Mesenchymal stem cell (in vitro differentiated cells and primary cell): ENCODE results near the gene CD300LB.
"Not testable (repeated sequence)": the region's sequence is repeated elsewhere in the genome, so short reads cannot be mapped to it uniquely, and the experiment has no call there.

Experiments
- DNase-seq: peaks from one replicate; pipeline ENCODE4 v3.0.0-alpha.2; 2013
- H2AFZ ChIP-seq: one replicate; pipeline ENCODE4 v1.6.1; 2013; ENCODE audit warnings: low read depth, mild to moderate bottlenecking, control low read depth, inconsistent platforms, low read length, moderate library complexity
- H2AK5ac ChIP-seq: 2 replicates; pipeline ENCODE4 v1.6.1; 2013; ENCODE audit warnings: low read length, moderate library complexity, mild to moderate bottlenecking, inconsistent platforms; ENCODE audit not compliant: severe bottlenecking
- H2BK120ac ChIP-seq: one replicate; pipeline ENCODE4 v1.6.1; 2013; ENCODE audit warnings: low read depth, mild to moderate bottlenecking, inconsistent platforms, low read length, moderate library complexity
- H2BK12ac ChIP-seq, 2 experiments: one replicate each; pipeline ENCODE4 v1.6.1; 2013; ENCODE audit warnings: inconsistent platforms in 2 of 2, low read length in 2 of 2, mild to moderate bottlenecking in 2 of 2, moderate library complexity in 2 of 2, control low read depth in 1 of 2
- H2BK15ac ChIP-seq: one replicate; pipeline ENCODE4 v1.6.1; 2013; ENCODE audit warnings: mild to moderate bottlenecking, low read depth, inconsistent platforms; ENCODE audit not compliant: poor library complexity, severe bottlenecking
- H2BK5ac ChIP-seq: 2 replicates; pipeline ENCODE4 v1.6.1; 2013; ENCODE audit warnings: low read depth, mild to moderate bottlenecking, low read length, control low read depth, inconsistent platforms; ENCODE audit not compliant: poor library complexity, severe bottlenecking
- H3K14ac ChIP-seq, 2 experiments: one replicate each; pipeline ENCODE4 v1.6.1; 2013; ENCODE audit warnings: inconsistent platforms in 2 of 2, low read length in 2 of 2, control low read depth in 1 of 2, mild to moderate bottlenecking in 1 of 2, moderate library complexity in 1 of 2
- H3K18ac ChIP-seq, 2 experiments: one replicate each; pipeline ENCODE4 v1.6.1; 2013; ENCODE audit warnings: inconsistent platforms in 2 of 2, low read length in 2 of 2, control low read depth in 1 of 2, low read depth in 1 of 2, mild to moderate bottlenecking in 1 of 2
- H3K23ac ChIP-seq, 2 experiments: one replicate each; pipeline ENCODE4 v1.6.1; 2013; ENCODE audit warnings: inconsistent platforms in 2 of 2, low read length in 2 of 2, mild to moderate bottlenecking in 2 of 2, moderate library complexity in 2 of 2, control low read depth in 1 of 2
- H3K27ac ChIP-seq: 2 replicates; pipeline ENCODE4 v1.5.1; 2013; ENCODE audit warnings: mild to moderate bottlenecking, moderate library complexity, low read length, control low read depth, inconsistent platforms; ENCODE audit not compliant: poor library complexity, severe bottlenecking
- H3K27me3 ChIP-seq, 2 experiments: 2 replicates each; pipeline versions ENCODE4 v1.6.1 to v1.7.0; 2013; ENCODE audit warnings: low read length in 2 of 2, mild to moderate bottlenecking in 2 of 2, moderate library complexity in 2 of 2, control low read depth in 1 of 2, inconsistent platforms in 1 of 2; ENCODE audit not compliant: control insufficient read depth in 1 of 2, insufficient read depth in 1 of 2
- H3K36me3 ChIP-seq, 2 experiments: 2 replicates each; pipeline versions ENCODE4 v1.6.1 to v1.7.0; 2013; ENCODE audit warnings: low read length in 2 of 2, control low read depth in 1 of 2, inconsistent platforms in 1 of 2, low read depth in 1 of 2, mild to moderate bottlenecking in 1 of 2; ENCODE audit not compliant: insufficient read depth in 2 of 2, control insufficient read depth in 1 of 2
- H3K4ac ChIP-seq, 2 experiments: one replicate each; pipeline ENCODE4 v1.6.1; 2013; ENCODE audit warnings: inconsistent platforms in 2 of 2, low read length in 2 of 2, mild to moderate bottlenecking in 2 of 2, moderate library complexity in 2 of 2, control low read depth in 1 of 2, low read depth in 1 of 2
- H3K4me1 ChIP-seq: 2 replicates; pipeline ENCODE4 v1.6.1; 2013; ENCODE audit warnings: low read depth, low read length, control low read depth; ENCODE audit not compliant: control insufficient read depth, insufficient read depth
- H3K4me2 ChIP-seq: 2 replicates; pipeline ENCODE4 v1.6.1; 2013; ENCODE audit warnings: low read length, mild to moderate bottlenecking, inconsistent platforms; ENCODE audit not compliant: poor library complexity, severe bottlenecking
- H3K4me3 ChIP-seq, 2 experiments: 2 replicates each; pipeline versions ENCODE4 v1.5.1 to v1.7.0; 2013; ENCODE audit warnings: low read length in 2 of 2, mild to moderate bottlenecking in 2 of 2, control low read depth in 1 of 2, low read depth in 1 of 2; ENCODE audit not compliant: insufficient read depth in 1 of 2
- H3K79me1 ChIP-seq: replicated peaks from 2 replicates; pipeline ENCODE4 v1.6.1; 2013; ENCODE audit warnings: mild to moderate bottlenecking, control low read depth, low read length, inconsistent platforms; ENCODE audit not compliant: poor library complexity, severe bottlenecking
- H3K9ac ChIP-seq: 2 replicates; pipeline ENCODE4 v1.7.0; 2013; ENCODE audit warnings: mild to moderate bottlenecking, low read length, moderate library complexity
- H3K9me3 ChIP-seq: 2 replicates; pipeline ENCODE4 v1.7.0; 2013; ENCODE audit warnings: mild to moderate bottlenecking, low read length; ENCODE audit not compliant: control insufficient read depth
- H4K8ac ChIP-seq: one replicate; pipeline ENCODE4 v1.6.1; 2013; ENCODE audit warnings: inconsistent platforms, mild to moderate bottlenecking, low read length, moderate library complexity
- H4K91ac ChIP-seq: one replicate; pipeline ENCODE4 v1.6.1; 2013; ENCODE audit warnings: mild to moderate bottlenecking, low read length, inconsistent platforms
- WGBS: methylation state at CpG from one replicate; pipeline ENCODE4 v1.1.7; 2013; ENCODE audit warnings: mixed read lengths; 5-methylcytosine and 5-hydroxymethylcytosine counted together

CD300LB gene

DNA sequence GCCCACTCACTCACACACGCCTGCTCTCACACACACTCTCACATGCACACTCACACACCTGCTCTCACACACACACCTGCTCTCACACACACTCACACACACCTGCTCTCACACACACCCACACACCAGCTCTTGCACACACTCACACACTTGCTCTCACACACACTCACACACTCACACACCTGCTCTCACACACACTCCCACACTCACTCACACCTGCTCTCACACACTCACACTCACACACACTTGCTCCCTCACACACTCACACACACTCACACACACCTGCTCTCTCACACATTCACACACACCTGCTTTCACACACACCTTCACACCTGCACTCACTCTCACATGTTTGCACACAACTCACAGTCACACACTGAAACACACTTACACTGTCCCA is 32.1 kb upstream of the CD300LB start:
- DNase-seq, result no peak
- no peak overlapping the region for H4K91ac ChIP-seq
- H2BK120ac ChIP-seq, result no peak overlapping the region
- H2AFZ ChIP-seq, result no peak overlapping the region
- H3K4me1 ChIP-seq, result peaks cover 4% of the 10 kb centered on the region
- H2BK15ac ChIP-seq, result no peak overlapping the region
- H3K27me3 ChIP-seq, result peaks cover 28 to 67% of the 10 kb centered on the region in 2 experiments
- H3K23ac ChIP-seq, result no peak overlapping the region
- no peak overlapping the region for H3K14ac ChIP-seq
- no peaks in the 10 kb centered on the region for H3K79me1 ChIP-seq
- no peak overlapping the region for H3K4ac ChIP-seq
- no peak overlapping the region for H2BK5ac ChIP-seq
- H3K36me3 ChIP-seq, result no peaks in the 10 kb centered on the region
- no peak overlapping the region for H2AK5ac ChIP-seq
- H3K9me3 ChIP-seq, result no peaks in the 10 kb centered on the region
- no peak overlapping the region for H2BK12ac ChIP-seq
- no peak overlapping the region for H3K9ac ChIP-seq
- H3K4me2 ChIP-seq, result no peak overlapping the region
- H3K4me3 ChIP-seq, result no peak overlapping the region
- H3K27ac ChIP-seq, result no peak overlapping the region
- no peak overlapping the region for H4K8ac ChIP-seq
- no peak overlapping the region for H3K18ac ChIP-seq
- 95% methylated on average over 1 of the region's 1 CpG for WGBS

DNA sequence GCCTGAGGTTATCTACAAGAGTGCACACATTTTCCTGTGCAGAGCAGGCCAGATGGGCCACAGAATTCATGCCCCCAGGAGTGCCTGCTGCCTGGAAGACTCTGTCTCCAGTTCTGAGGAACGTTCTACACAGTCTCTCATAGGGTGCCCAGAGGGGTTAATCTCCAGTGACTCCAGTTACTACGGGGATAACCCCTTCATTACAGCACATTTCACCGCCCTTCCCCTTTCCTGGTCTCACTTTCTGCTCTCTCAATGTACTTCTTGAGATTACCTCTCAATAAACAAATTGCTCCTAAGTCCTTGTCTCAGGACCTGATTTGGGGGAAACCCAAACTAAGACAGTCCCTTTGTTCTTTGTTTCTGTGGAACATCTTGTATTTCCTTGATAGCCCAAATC is 30.3 kb upstream of the CD300LB start:
- Histone ChIP-seq H3K79me1 (no peaks in the 10 kb centered on the region), H2AK5ac (no peak overlapping the region), H3K14ac (no peak overlapping the region), H3K4me1 (no peaks in the 10 kb centered on the region), H2AFZ (no peak overlapping the region), H3K36me3 (no peaks in the 10 kb centered on the region), H3K9me3 (no peaks in the 10 kb centered on the region), H3K27ac (no peak overlapping the region), H2BK120ac (no peak overlapping the region), H4K8ac (no peak overlapping the region), H3K9ac (no peak overlapping the region), H3K4me2 (no peak overlapping the region), H3K4me3 (no peak overlapping the region), H3K4ac (no peak overlapping the region), H4K91ac (no peak overlapping the region), H3K23ac (no peak overlapping the region), H2BK5ac (no peak overlapping the region), H3K27me3 (peaks cover 32 to 72% of the 10 kb centered on the region in 2 experiments), H2BK15ac (no peak overlapping the region), H2BK12ac (no peak overlapping the region), H3K18ac (no peak overlapping the region)
- DNase-seq, result no peak
- WGBS, result 59% methylated on average over 3 of the region's 3 CpGs

DNA sequence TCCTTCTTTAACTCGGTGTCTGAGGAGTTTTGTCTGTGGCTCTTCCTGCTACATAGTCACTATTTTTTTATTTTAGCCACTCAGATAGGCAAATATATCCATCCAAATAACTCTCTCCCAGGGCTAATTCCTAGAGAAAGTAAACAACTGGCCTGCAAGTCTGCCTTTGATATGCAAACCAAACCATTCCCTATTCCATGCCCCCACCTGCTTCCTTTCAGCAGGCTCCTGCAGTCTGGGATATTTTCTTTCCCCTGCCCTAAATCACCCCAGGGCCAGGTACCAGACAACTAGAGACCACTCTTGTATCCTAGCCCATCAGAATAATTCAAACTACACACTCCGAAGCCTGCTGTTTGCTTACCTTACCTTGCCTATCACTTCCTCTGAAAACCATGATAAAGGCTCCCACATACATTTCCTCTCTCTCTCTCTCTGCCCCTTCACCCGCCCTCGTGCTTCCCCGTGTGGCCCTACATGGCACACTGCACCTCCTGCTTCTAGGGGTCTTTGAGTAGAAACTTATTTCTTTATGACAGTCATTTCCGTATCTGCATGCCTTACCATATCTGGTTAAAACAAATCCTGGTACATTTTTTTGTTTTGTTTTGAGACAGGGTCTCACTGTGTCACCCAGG is 27.7 kb upstream of the CD300LB start:
- Histone ChIP-seq H2BK120ac (no peak overlapping the region), H3K23ac (no peak overlapping the region), H4K8ac (no peak overlapping the region), H3K4me3 (no peak overlapping the region), H3K27me3 (peaks cover 28 to 75% of the 10 kb centered on the region in 2 experiments), H2BK12ac (no peak overlapping the region), H2BK5ac (no peak overlapping the region), H3K4ac (no peak overlapping the region), H3K4me2 (no peak overlapping the region), H3K79me1 (no peaks in the 10 kb centered on the region), H3K18ac (no peak overlapping the region), H2AK5ac (no peak overlapping the region), H3K36me3 (no peaks in the 10 kb centered on the region), H4K91ac (no peak overlapping the region), H3K9ac (no peak overlapping the region), H3K4me1 (no peaks in the 10 kb centered on the region), H2AFZ (no peak overlapping the region), H3K27ac (no peak overlapping the region), H2BK15ac (no peak overlapping the region), H3K14ac (no peak overlapping the region), H3K9me3 (no peaks in the 10 kb centered on the region)
- WGBS, result 64% methylated on average over 6 of the region's 6 CpGs
- DNase-seq, result no peak

DNA sequence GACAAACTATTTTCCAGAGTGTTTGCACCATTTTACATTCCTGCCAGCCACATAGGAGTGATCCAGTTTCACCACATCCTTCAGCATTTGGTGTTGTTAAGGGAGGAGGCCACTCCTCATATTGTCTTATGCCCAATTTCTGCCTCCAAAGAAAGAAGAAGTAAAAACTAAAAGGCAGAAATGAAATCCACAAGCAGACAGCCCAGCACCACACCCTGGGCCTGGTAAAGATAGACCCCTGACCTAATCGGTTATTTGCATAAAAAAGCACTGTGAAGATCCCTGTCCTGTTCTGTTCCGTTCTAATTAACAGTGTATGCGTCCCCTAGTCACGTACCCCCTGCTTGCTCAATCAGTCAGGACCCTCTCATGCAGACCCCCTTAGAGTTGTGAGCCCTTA is 27.1 kb upstream of the CD300LB start:
- not testable (repeated sequence) for H3K18ac ChIP-seq, H4K91ac ChIP-seq, H2AFZ ChIP-seq, H3K23ac ChIP-seq, H4K8ac ChIP-seq, H3K36me3 ChIP-seq, H2BK120ac ChIP-seq, H3K4ac ChIP-seq, H3K9ac ChIP-seq, H3K4me2 ChIP-seq, H3K4me1 ChIP-seq, H2BK15ac ChIP-seq, H2BK12ac ChIP-seq, H3K14ac ChIP-seq, H3K4me3 ChIP-seq, H2BK5ac ChIP-seq, H3K9me3 ChIP-seq, H3K27ac ChIP-seq, H2AK5ac ChIP-seq, DNase-seq, H3K79me1 ChIP-seq
- peaks cover 28 to 74% of the 10 kb centered on the region in 2 experiments for H3K27me3 ChIP-seq
- 70% methylated on average over 4 of the region's 4 CpGs for WGBS
